ENCODE results near the gene ARHGAP12.

- no peak for TF ChIP-seq CTCF (IDR thresholded peaks at IDR 0.05; ENCODE audit: low read depth, low read length, poor library complexity, severe bottlenecking)
- TF ChIP-seq EZH2phosphoT487 (IDR thresholded peaks at IDR 0.05; ENCODE audit: borderline replicate concordance, low read length): no peak
Observed at GRCh38 chr10:31832261-31832660, 96.4 kb downstream of the ARHGAP12 start.
